H1 (cell line): ENCODE data around the gene GDPD1. TPM values are rescaled to one million over a fixed set of nuclear protein-coding genes. Genes with fewer than 3 reads are reported as not detected.

Source experiments
- CTCF ChIA-PET: fragments of 300-600 bp; sonication (Branson Sonifier 250); formaldehyde crosslinking; loops from one replicate; lab custom pipeline; 2021; ENCODE audit not compliant: partially characterized antibody; lab: Charles Lee
- POLR2A ChIA-PET: fragments of 300-600 bp; sonication (Branson Sonifier 250); formaldehyde crosslinking; loops from one replicate; lab custom pipeline; 2021; ENCODE audit warnings: inconsistent platforms; ENCODE audit not compliant: partially characterized antibody; lab: Charles Lee
- DNase-seq, 2 experiments: peaks; one replicate each; pipeline versions ENCODE4 v3.0.0 to v3.0.0-alpha.2; 2010 to 2022; ENCODE audit warnings: low spot score in 2 of 2, low read depth in 1 of 2, mixed read lengths in 1 of 2
- FAIRE-seq: peaks from 2 replicates; lab custom pipeline; 2011; peaks lifted over from hg19 to GRCh38; lab: Jason Lieb, UNC
- H2AFZ ChIP-seq: 2 replicates; pipeline ENCODE4 v1.8.1; 2012; ENCODE audit warnings: low read length, inconsistent platforms
- H2AK5ac ChIP-seq: 2 replicates; pipeline ENCODE4 v1.6.1; 2013; ENCODE audit warnings: low read depth, low read length
- H2BK120ac ChIP-seq: replicated peaks from 2 replicates; pipeline ENCODE3; 2013; ENCODE audit warnings: low read depth, low read length, inconsistent platforms
- H2BK12ac ChIP-seq: 2 replicates; pipeline ENCODE4 v1.6.1; 2013; ENCODE audit warnings: low read depth, low read length
- H2BK15ac ChIP-seq: 2 replicates; pipeline ENCODE4 v1.6.1; 2013; ENCODE audit warnings: low read length
- H2BK20ac ChIP-seq: 2 replicates; pipeline ENCODE4 v1.6.1; 2013; ENCODE audit warnings: low read length
- H2BK5ac ChIP-seq: 2 replicates; pipeline ENCODE4 v1.6.1; 2013; ENCODE audit warnings: low read depth, low read length
- H3K14ac ChIP-seq: 2 replicates; pipeline ENCODE4 v1.6.1; 2013; ENCODE audit warnings: inconsistent platforms; ENCODE audit not compliant: insufficient read length
- H3K18ac ChIP-seq: 2 replicates; pipeline ENCODE4 v1.6.1; 2013; ENCODE audit warnings: low read length; ENCODE audit errors: extremely low read depth
- H3K23ac ChIP-seq: 2 replicates; pipeline ENCODE4 v1.6.1; 2013; ENCODE audit warnings: inconsistent platforms; ENCODE audit not compliant: insufficient read length
- H3K23me2 ChIP-seq: 2 replicates; pipeline ENCODE4 v1.6.1; 2013; ENCODE audit warnings: low read depth, low read length
- H3K27ac ChIP-seq: 2 replicates; pipeline ENCODE4 v1.6.1; 2011; ENCODE audit warnings: low read depth, low read length, inconsistent platforms
- H3K27me3 ChIP-seq, 4 experiments: replicated peaks in 1 of 4; 1 replicate in 1 of 4; 2 replicates in 3 of 4; pipeline versions ENCODE4 v1.6.1 to v1.8.1; 2011 to 2013; ENCODE audit warnings: low read length in 3 of 4, mild to moderate bottlenecking in 3 of 4, inconsistent platforms in 2 of 4, mixed read lengths in 2 of 4, moderate library complexity in 1 of 4; ENCODE audit not compliant: control insufficient read depth in 3 of 4, insufficient read depth in 3 of 4; ENCODE audit errors: extremely low read depth in 1 of 4
- H3K36me3 ChIP-seq, 4 experiments: 2 replicates each; pipeline versions ENCODE4 v1.6.1 to v1.8.1; 2011 to 2013; ENCODE audit warnings: mild to moderate bottlenecking in 4 of 4, low read length in 3 of 4, moderate library complexity in 2 of 4, control low read depth in 1 of 4, inconsistent platforms in 1 of 4; ENCODE audit not compliant: insufficient read depth in 4 of 4, control insufficient read depth in 2 of 4
- H3K4ac ChIP-seq: replicated peaks from 2 replicates; pipeline ENCODE3; 2013; ENCODE audit warnings: low read length, low read depth, mixed read lengths, inconsistent platforms; ENCODE audit not compliant: insufficient read length
- H3K4me1 ChIP-seq, 4 experiments: replicated peaks in 1 of 4; 1 replicate in 1 of 4; 2 replicates in 3 of 4; pipeline versions ENCODE4 v1.6.1 to v1.8.1; 2011 to 2013; ENCODE audit warnings: low read length in 3 of 4, inconsistent platforms in 2 of 4, mixed read lengths in 1 of 4; ENCODE audit not compliant: insufficient read depth in 4 of 4, control insufficient read depth in 3 of 4
- H3K4me2 ChIP-seq, 2 experiments: 2 replicates each; pipeline versions ENCODE4 v1.6.1 to v1.8.1; 2011 to 2013; ENCODE audit warnings: low read depth in 2 of 2, low read length in 2 of 2, control low read depth in 1 of 2, inconsistent platforms in 1 of 2, mild to moderate bottlenecking in 1 of 2; ENCODE audit not compliant: insufficient read depth in 1 of 2
- H3K4me3 ChIP-seq, 4 experiments: fragments of 200-600, 300-600 bp in 1 of 4; sonication (generic), shearing (Covaris generic), sonication (Bioruptor Twin) in 1 of 4; 2 replicates each; pipeline versions ENCODE4 v1.5.1 to v1.8.1; 2011 to 2016; ENCODE audit warnings: low read length in 4 of 4, low read depth in 3 of 4, control low read depth in 2 of 4, inconsistent platforms in 2 of 4, mild to moderate bottlenecking in 2 of 4, mixed read lengths in 1 of 4, moderate library complexity in 1 of 4; ENCODE audit not compliant: insufficient read depth in 2 of 4; ENCODE audit errors: extremely low read depth in 1 of 4
- H3K56ac ChIP-seq: replicated peaks from 2 replicates; pipeline ENCODE3; 2013; ENCODE audit warnings: low read depth, mild to moderate bottlenecking, mixed read lengths, low read length, inconsistent platforms; ENCODE audit not compliant: insufficient read length
- H3K79me1 ChIP-seq: 2 replicates; pipeline ENCODE4 v1.6.1; 2013; ENCODE audit warnings: low read depth, low read length, control low read depth
- H3K79me2 ChIP-seq, 2 experiments: 2 replicates each; pipeline versions ENCODE4 v1.6.1 to v1.8.1; 2012 to 2013; ENCODE audit warnings: low read length in 2 of 2, mild to moderate bottlenecking in 2 of 2, inconsistent platforms in 1 of 2; ENCODE audit not compliant: insufficient read depth in 2 of 2, control insufficient read depth in 1 of 2
- H3K9ac ChIP-seq, 4 experiments: replicated peaks in 1 of 4; 1 replicate in 1 of 4; 2 replicates in 3 of 4; pipeline versions ENCODE4 v1.6.1 to v1.8.1; 2011 to 2013; ENCODE audit warnings: low read depth in 3 of 4, low read length in 3 of 4, control low read depth in 2 of 4, mild to moderate bottlenecking in 2 of 4, moderate library complexity in 2 of 4, inconsistent platforms in 1 of 4; ENCODE audit errors: extremely low read depth in 1 of 4
- H3K9me3 ChIP-seq, 2 experiments: 2 replicates each; pipeline versions ENCODE4 v1.6.1 to v1.8.1; 2012 to 2013; ENCODE audit warnings: mild to moderate bottlenecking in 2 of 2, moderate library complexity in 2 of 2, control low read depth in 1 of 2, inconsistent platforms in 1 of 2, low read depth in 1 of 2, low read length in 1 of 2, mixed read lengths in 1 of 2; ENCODE audit not compliant: insufficient read depth in 2 of 2
- H4K20me1 ChIP-seq, 2 experiments: replicated peaks in 1 of 2; 2 replicates each; pipeline versions ENCODE3 to v1.8.1; 2011 to 2013; ENCODE audit warnings: inconsistent platforms in 2 of 2, low read length in 2 of 2, mild to moderate bottlenecking in 1 of 2; ENCODE audit not compliant: insufficient read depth in 2 of 2, control insufficient read depth in 1 of 2
- H4K5ac ChIP-seq: 2 replicates; pipeline ENCODE4 v1.6.1; 2013; ENCODE audit warnings: low read length, low read depth, mixed read lengths, inconsistent platforms; ENCODE audit not compliant: insufficient read length
- H4K8ac ChIP-seq: 2 replicates; pipeline ENCODE4 v1.8.0; 2013; ENCODE audit warnings: mild to moderate bottlenecking, moderate library complexity, low read length, inconsistent platforms; ENCODE audit not compliant: insufficient read depth; ENCODE audit errors: extremely low read depth
- H4K91ac ChIP-seq: replicated peaks from 2 replicates; pipeline ENCODE3; 2013; ENCODE audit warnings: low read length, mixed read lengths, inconsistent platforms; ENCODE audit not compliant: insufficient read length
- GTF2F1 ChIP-seq: IDR thresholded peaks from 2 replicates; pipeline ENCODE4 v1.6.1; 2012; ENCODE audit warnings: low read depth, low read length, improper control_type of control experiment, borderline replicate concordance
- MAX ChIP-seq: IDR thresholded peaks from 2 replicates; pipeline ENCODE4 v1.6.1; 2012; ENCODE audit warnings: inconsistent platforms
- SRF ChIP-seq: IDR thresholded peaks from 2 replicates; pipeline ENCODE4 v1.6.1; 2011; ENCODE audit warnings: mild to moderate bottlenecking, low read depth, low read length, moderate library complexity
- WGBS, 2 experiments: shearing (Covaris generic) in 1 of 2; methylation state at CpG; one replicate each; pipeline versions ENCODE4 v1.1.6 to v1.1.7; 2013 to 2015; ENCODE audit warnings: low lambda C conversion rate in 2 of 2, mixed read lengths in 2 of 2, inconsistent platforms in 1 of 2, low coverage in 1 of 2, missing lambda C conversion rate in 1 of 2; ENCODE audit not compliant: insufficient replicate concordance in 2 of 2, insufficient coverage in 1 of 2, insufficient read length in 1 of 2; ENCODE audit errors: extremely low coverage in 1 of 2, missing lambda C conversion rate in 1 of 2; 5-methylcytosine and 5-hydroxymethylcytosine counted together
- polyA plus RNA-seq, 7 experiments: library from polyadenylated mRNA; depleted of rRNA in 3 of 7; stranded (reverse) in 5 of 7; unstranded in 2 of 7; fragments of >200 nt in 5 of 7; fragments of 200-250 nt in 2 of 7; gene quantifications; 1 replicate in 5 of 7; 2 replicates in 1 of 7; 4 replicates in 1 of 7; pipeline versions ENCODE4 v1.2.1 to v1.2.3, GENCODE V29; 2011 to 2013; ENCODE audit warnings: missing spikeins in 2 of 7, mixed read lengths in 2 of 7
- total RNA-seq: library from RNA; stranded (reverse); fragmentation: NEBNext Ultra II Directional; extraction: Animal tissue kit (Norgen Biotek cat#: 25700); gene quantifications from 2 replicates; pipeline ENCODE4 v1.2.1, GENCODE V29; 2021

The GDPD1 gene
- total and polyA plus RNA-seq, 2 of the 8 experiments (the other 6 are each of a cell fraction or from before 2014, with no cell fraction given), result 3.2 to 7.7 TPM

- H2AK5ac ChIP-seq, result no peak overlapping the region
- H2BK5ac ChIP-seq, result no peak overlapping the region
- H2BK20ac ChIP-seq, result no peak overlapping the region
- no peak overlapping the region for H4K8ac ChIP-seq
- H3K27ac ChIP-seq, result no peak overlapping the region
- H2BK15ac ChIP-seq, result no peak overlapping the region
- H3K23me2 ChIP-seq, result no peaks in the 10 kb centered on the region
- POLR2A ChIA-PET, result no interaction called here
- H3K56ac ChIP-seq, result no peak overlapping the region
- DNase-seq (no peak), FAIRE-seq (no peak)
- TF ChIP-seq SRF (no peak), MAX (no peak), GTF2F1 (no peak)
- no peak overlapping the region for H3K14ac ChIP-seq
- H3K36me3 ChIP-seq, result peaks cover 0 to 4% (median 0%) of the 10 kb centered on the region in 4 experiments; a peak in 1 of 8 replicates
- H2BK120ac ChIP-seq, result no peak overlapping the region
- no peaks in the 10 kb centered on the region for H3K79me1 ChIP-seq
- CTCF ChIA-PET, result no interaction called here
- H4K91ac ChIP-seq, result no peak overlapping the region
- no peak overlapping the region for H3K23ac ChIP-seq
- no peaks in the 10 kb centered on the region for H3K9me3 ChIP-seq
- H3K18ac ChIP-seq, result no peak overlapping the region
- no peak overlapping the region for H3K4me3 ChIP-seq
- no peak overlapping the region for H4K5ac ChIP-seq
- H3K27me3 ChIP-seq, result no peaks in the 10 kb centered on the region
- no peak overlapping the region for H3K4me2 ChIP-seq
- H3K4me1 ChIP-seq, result no peaks in the 10 kb centered on the region
- no peaks in the 10 kb centered on the region for H4K20me1 ChIP-seq
- WGBS, 2 experiments, result 91% methylated on average over 5 of the region's 6 CpGs; no CpG with 5 or more reads in 1 of the 2 experiments
- no peak overlapping the region for H3K9ac ChIP-seq
- no peak overlapping the region for H2AFZ ChIP-seq
- H3K79me2 ChIP-seq, result no peaks in the 10 kb centered on the region
- H3K4ac ChIP-seq, result no peak overlapping the region
- H2BK12ac ChIP-seq, result no peak overlapping the region
These were observed 23.8 kb downstream of the GDPD1 start for GRCh38 chr17:59244081-59244480.
